H1 (cell line): ENCODE measurements around the gene SH3D19. TPM values are rescaled to one million over a fixed set of nuclear protein-coding genes. Genes with fewer than 3 reads are reported as not detected.

Experiments
- BACH1 ChIP-seq: IDR thresholded peaks from 2 replicates; pipeline ENCODE4 v1.6.1; 2012; ENCODE audit warnings: low read length, improper control_type of control experiment
- CTBP2 ChIP-seq: IDR thresholded peaks from 2 replicates; pipeline ENCODE4 v1.7.0; 2011; ENCODE audit warnings: borderline replicate concordance, mild to moderate bottlenecking, moderate library complexity, mixed read lengths, low read length; ENCODE audit not compliant: insufficient read depth, insufficient read length
- CTCF ChIP-seq, 3 experiments: IDR thresholded peaks; 1 replicate in 2 of 3; 2 replicates in 1 of 3; pipeline versions ENCODE4 v1.5.1 to v1.6.1; 2011; ENCODE audit warnings: low read length in 3 of 3, mild to moderate bottlenecking in 3 of 3, inconsistent platforms in 2 of 3, low read depth in 1 of 3, moderate library complexity in 1 of 3; ENCODE audit not compliant: insufficient read depth in 1 of 3; ENCODE audit errors: control extremely low read depth in 1 of 3
- MAX ChIP-seq: IDR thresholded peaks from 2 replicates; pipeline ENCODE4 v1.6.1; 2012; ENCODE audit warnings: inconsistent platforms
- PHF8 ChIP-seq: fragments of 200-600 bp; sonication (generic); conservative IDR thresholded peaks from 2 replicates; pipeline ENCODE4 v1.7.1; 2012; ENCODE audit warnings: low read depth, mild to moderate bottlenecking, inconsistent platforms, low read length, moderate library complexity
- POLR2AphosphoS5 ChIP-seq: IDR thresholded peaks from 2 replicates; pipeline ENCODE4 v1.6.1; 2011; ENCODE audit warnings: low read depth, low read length
- RAD21 ChIP-seq, 2 experiments: IDR thresholded peaks in 1 of 2; conservative IDR thresholded peaks in 1 of 2; 2 replicates each; pipeline ENCODE4 v1.6.1; 2011; ENCODE audit warnings: low read depth in 2 of 2, low read length in 2 of 2, improper control_type of control experiment in 1 of 2, inconsistent platforms in 1 of 2, mild to moderate bottlenecking in 1 of 2, moderate library complexity in 1 of 2
- RBBP5 ChIP-seq: IDR thresholded peaks from 2 replicates; pipeline ENCODE4 v1.7.1; 2012; ENCODE audit warnings: low read depth, mild to moderate bottlenecking, inconsistent platforms, low read length, moderate library complexity, borderline replicate concordance
- SIRT6 ChIP-seq: IDR thresholded peaks from one replicate; pipeline ENCODE4 v1.7.1; 2012; ENCODE audit warnings: low read length, inconsistent platforms
- SUZ12 ChIP-seq: fragments of 200-600 bp; sonication (generic); IDR thresholded peaks from 2 replicates; pipeline ENCODE4 v1.6.1; 2012; ENCODE audit warnings: mild to moderate bottlenecking, inconsistent platforms, low read length, moderate library complexity, mixed read lengths
- TCF12 ChIP-seq: IDR thresholded peaks from 2 replicates; pipeline ENCODE4 v1.6.1; 2011; ENCODE audit warnings: low read depth, mild to moderate bottlenecking, low read length
- polyA plus RNA-seq, 7 experiments: library from polyadenylated mRNA; depleted of rRNA in 3 of 7; stranded (reverse) in 5 of 7; unstranded in 2 of 7; fragments of >200 nt in 5 of 7; fragments of 200-250 nt in 2 of 7; gene quantifications; 1 replicate in 5 of 7; 2 replicates in 1 of 7; 4 replicates in 1 of 7; pipeline versions ENCODE4 v1.2.1 to v1.2.3, GENCODE V29; 2011 to 2013; ENCODE audit warnings: missing spikeins in 2 of 7, mixed read lengths in 2 of 7
- total RNA-seq: library from RNA; stranded (reverse); fragmentation: NEBNext Ultra II Directional; extraction: Animal tissue kit (Norgen Biotek cat#: 25700); gene quantifications from 2 replicates; pipeline ENCODE4 v1.2.1, GENCODE V29; 2021

Gene SH3D19
- total and polyA plus RNA-seq, 2 of the 8 experiments (the other 6 are each of a cell fraction or from before 2014, with no cell fraction given): 11.7 to 51.3 TPM

GRCh38 chr4:151324752-151325110, 674 bp downstream of the SH3D19 start (continued):
- TF ChIP-seq SIRT6: no peak
- TF ChIP-seq CTCF (IDR thresholded peaks at IDR 0.05; ENCODE audit: control extremely low read depth in 1 of 3, insufficient read depth in 1 of 3, low read depth in 1 of 3, low read length in 3 of 3): no peak
- TF ChIP-seq RAD21 (IDR thresholded peaks at IDR 0.05 in 1 of 2, conservative IDR thresholded peaks at IDR 0.05 in 1 of 2; ENCODE audit: low read depth in 2 of 2, low read length in 2 of 2): no peak
- TF ChIP-seq RBBP5: no peak
- no peak; the same call in 1 of the 2 replicates for TF ChIP-seq PHF8
- no peak for TF ChIP-seq CTBP2
- TF ChIP-seq POLR2AphosphoS5: peak; percentile 88
- no peak for TF ChIP-seq BACH1
- no peak for TF ChIP-seq TCF12
- peak; percentile 97 for TF ChIP-seq MAX
- no peak for TF ChIP-seq SUZ12
